ENCODE measurements around the gene PCDH9.
A peak's percentile ranks its signal among the peaks of the same experiment; 100 is the strongest.

The PCDH9 gene

GRCh38 chr13:66663711-66664110 is 566.4 kb downstream of the PCDH9 start:
- H3K4me2 ChIP-seq (ENCODE audit: low read depth, low read length, poor library complexity, severe bottlenecking) = no peak overlapping the region
- H4K20me1 ChIP-seq (ENCODE audit: low read depth, low read length) = no peaks in the 10 kb centered on the region
- no peak overlapping the region for H3K9ac ChIP-seq (ENCODE audit: low read length)
- no peak overlapping the region for H2AFZ ChIP-seq (ENCODE audit: low read depth, low read length, severe bottlenecking)
- TF ChIP-seq, protein P1, sequence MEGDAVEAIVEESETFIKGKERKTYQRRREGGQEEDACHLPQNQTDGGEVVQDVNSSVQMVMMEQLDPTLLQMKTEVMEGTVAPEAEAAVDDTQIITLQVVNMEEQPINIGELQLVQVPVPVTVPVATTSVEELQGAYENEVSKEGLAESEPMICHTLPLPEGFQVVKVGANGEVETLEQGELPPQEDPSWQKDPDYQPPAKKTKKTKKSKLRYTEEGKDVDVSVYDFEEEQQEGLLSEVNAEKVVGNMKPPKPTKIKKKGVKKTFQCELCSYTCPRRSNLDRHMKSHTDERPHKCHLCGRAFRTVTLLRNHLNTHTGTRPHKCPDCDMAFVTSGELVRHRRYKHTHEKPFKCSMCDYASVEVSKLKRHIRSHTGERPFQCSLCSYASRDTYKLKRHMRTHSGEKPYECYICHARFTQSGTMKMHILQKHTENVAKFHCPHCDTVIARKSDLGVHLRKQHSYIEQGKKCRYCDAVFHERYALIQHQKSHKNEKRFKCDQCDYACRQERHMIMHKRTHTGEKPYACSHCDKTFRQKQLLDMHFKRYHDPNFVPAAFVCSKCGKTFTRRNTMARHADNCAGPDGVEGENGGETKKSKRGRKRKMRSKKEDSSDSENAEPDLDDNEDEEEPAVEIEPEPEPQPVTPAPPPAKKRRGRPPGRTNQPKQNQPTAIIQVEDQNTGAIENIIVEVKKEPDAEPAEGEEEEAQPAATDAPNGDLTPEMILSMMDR (IDR thresholded peaks at IDR 0.05; ENCODE audit: insufficient read depth, low read length, poor library complexity, severe bottlenecking) = no peak
- H3K27me3 ChIP-seq (ENCODE audit: low read length) = no peaks in the 10 kb centered on the region
- no peaks in the 10 kb centered on the region for H3K9me2 ChIP-seq (replicated peaks; ENCODE audit: insufficient read depth, low read length)
- H3K4me3 ChIP-seq (ENCODE audit: insufficient read depth, low read length, poor library complexity, severe bottlenecking) = no peak overlapping the region
- no peak overlapping the region for H3K27ac ChIP-seq (ENCODE audit: low read depth, low read length)
- H3K36me3 ChIP-seq (ENCODE audit: low read length) = no peaks in the 10 kb centered on the region
- no peaks in the 10 kb centered on the region for H3K9me3 ChIP-seq (ENCODE audit: insufficient read depth, low read length)
- no peaks in the 10 kb centered on the region for H3K79me2 ChIP-seq (ENCODE audit: insufficient read depth, low read length)
- peaks cover 35% of the 10 kb centered on the region for H3F3A ChIP-seq (ENCODE audit: insufficient read depth)

- Histone ChIP-seq H3K79me2 (ENCODE audit: insufficient read depth, low read length) (no peaks in the 10 kb centered on the region), H3K27me3 (ENCODE audit: low read length) (no peaks in the 10 kb centered on the region), H3K9me2 (replicated peaks; ENCODE audit: insufficient read depth, low read length) (no peaks in the 10 kb centered on the region), H3K4me3 (ENCODE audit: insufficient read depth, low read length, poor library complexity, severe bottlenecking) (no peak overlapping the region), H3K9me3 (ENCODE audit: insufficient read depth, low read length) (no peaks in the 10 kb centered on the region), H3K27ac (ENCODE audit: low read depth, low read length) (peak overlapping the region; percentile 7; the same call in 1 of the 2 replicates), H3F3A (ENCODE audit: insufficient read depth) (peaks cover 40% of the 10 kb centered on the region), H3K9ac (ENCODE audit: low read length) (no peak overlapping the region), H3K4me2 (ENCODE audit: low read depth, low read length, poor library complexity, severe bottlenecking) (no peak overlapping the region), H2AFZ (ENCODE audit: low read depth, low read length, severe bottlenecking) (no peak overlapping the region), H4K20me1 (ENCODE audit: low read depth, low read length) (no peaks in the 10 kb centered on the region), H3K36me3 (ENCODE audit: low read length) (no peaks in the 10 kb centered on the region; the same call in 1 of the 2 replicates)
- TF ChIP-seq EZH2phosphoT487 (conservative IDR thresholded peaks at IDR 0.05; ENCODE audit: low read length) = no peak
- TF ChIP-seq, protein P1 (IDR thresholded peaks at IDR 0.05; ENCODE audit: insufficient read depth, low read length, poor library complexity, severe bottlenecking) = no peak
These were observed 566.9 kb downstream of the PCDH9 start for GRCh38 chr13:66663206-66663605.

DNA sequence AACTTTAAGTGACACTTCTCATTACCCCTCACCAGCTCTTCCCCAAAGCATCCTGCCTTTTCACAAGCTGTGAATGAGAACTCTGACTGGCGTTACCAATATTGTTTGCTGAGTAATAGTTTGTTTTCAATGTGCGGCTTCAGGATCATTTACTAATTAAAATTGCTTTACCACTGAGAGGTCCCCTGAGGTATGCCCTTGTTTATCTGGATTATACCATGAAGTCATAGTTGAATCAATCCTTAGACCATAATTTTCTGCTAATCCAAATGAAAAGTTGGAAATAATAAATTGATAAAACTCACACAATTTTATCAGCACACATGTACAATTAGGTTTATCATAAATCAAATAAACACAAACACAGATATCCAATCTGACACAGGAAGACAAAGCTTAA is 568.8 kb downstream of the PCDH9 start:
- Histone ChIP-seq H3K79me2 (ENCODE audit: insufficient read depth, low read length) (no peaks in the 10 kb centered on the region), H3K36me3 (ENCODE audit: low read length) (no peaks in the 10 kb centered on the region; the same call in 1 of the 2 replicates), H3K4me3 (ENCODE audit: insufficient read depth, low read length, poor library complexity, severe bottlenecking) (no peak overlapping the region), H2AFZ (ENCODE audit: low read depth, low read length, severe bottlenecking) (no peak overlapping the region), H3F3A (ENCODE audit: insufficient read depth) (peaks cover 41% of the 10 kb centered on the region), H4K20me1 (ENCODE audit: low read depth, low read length) (no peaks in the 10 kb centered on the region), H3K9me2 (replicated peaks; ENCODE audit: insufficient read depth, low read length) (no peaks in the 10 kb centered on the region), H3K9ac (ENCODE audit: low read length) (no peak overlapping the region), H3K27me3 (ENCODE audit: low read length) (no peaks in the 10 kb centered on the region), H3K4me2 (ENCODE audit: low read depth, low read length, poor library complexity, severe bottlenecking) (peak overlapping the region; percentile 100), H3K27ac (ENCODE audit: low read depth, low read length) (peak overlapping the region; percentile 89; the same call in 1 of the 2 replicates), H3K9me3 (ENCODE audit: insufficient read depth, low read length) (no peaks in the 10 kb centered on the region)
- TF ChIP-seq, protein P1 (IDR thresholded peaks at IDR 0.05; ENCODE audit: insufficient read depth, low read length, poor library complexity, severe bottlenecking) = no peak
- TF ChIP-seq EZH2phosphoT487 (conservative IDR thresholded peaks at IDR 0.05; ENCODE audit: low read length) = no peak

Data from SU-DHL-6 (cell line).